ENCODE measurements around the gene ARID1B.

GRCh38 chr6:157032923-157033322, 255.7 kb downstream of the ARID1B start:
- TF ChIP-seq, protein P1, sequence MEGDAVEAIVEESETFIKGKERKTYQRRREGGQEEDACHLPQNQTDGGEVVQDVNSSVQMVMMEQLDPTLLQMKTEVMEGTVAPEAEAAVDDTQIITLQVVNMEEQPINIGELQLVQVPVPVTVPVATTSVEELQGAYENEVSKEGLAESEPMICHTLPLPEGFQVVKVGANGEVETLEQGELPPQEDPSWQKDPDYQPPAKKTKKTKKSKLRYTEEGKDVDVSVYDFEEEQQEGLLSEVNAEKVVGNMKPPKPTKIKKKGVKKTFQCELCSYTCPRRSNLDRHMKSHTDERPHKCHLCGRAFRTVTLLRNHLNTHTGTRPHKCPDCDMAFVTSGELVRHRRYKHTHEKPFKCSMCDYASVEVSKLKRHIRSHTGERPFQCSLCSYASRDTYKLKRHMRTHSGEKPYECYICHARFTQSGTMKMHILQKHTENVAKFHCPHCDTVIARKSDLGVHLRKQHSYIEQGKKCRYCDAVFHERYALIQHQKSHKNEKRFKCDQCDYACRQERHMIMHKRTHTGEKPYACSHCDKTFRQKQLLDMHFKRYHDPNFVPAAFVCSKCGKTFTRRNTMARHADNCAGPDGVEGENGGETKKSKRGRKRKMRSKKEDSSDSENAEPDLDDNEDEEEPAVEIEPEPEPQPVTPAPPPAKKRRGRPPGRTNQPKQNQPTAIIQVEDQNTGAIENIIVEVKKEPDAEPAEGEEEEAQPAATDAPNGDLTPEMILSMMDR (IDR thresholded peaks at IDR 0.05; ENCODE audit: low read length) = no peak
- TF ChIP-seq EZH2 (IDR thresholded peaks at IDR 0.05; ENCODE audit: borderline replicate concordance, low read length) = no peak

Data from OCI-LY1 (cell line).